ENCODE measurements around the gene HNF4A. TPM values are rescaled to one million over a fixed set of nuclear protein-coding genes. Genes with fewer than 3 reads are reported as not detected.

The HNF4A gene
- total and polyA plus RNA-seq, 7 donors, result 0.27 to 124 (median 52.9) TPM; not detected in 2

DNA sequence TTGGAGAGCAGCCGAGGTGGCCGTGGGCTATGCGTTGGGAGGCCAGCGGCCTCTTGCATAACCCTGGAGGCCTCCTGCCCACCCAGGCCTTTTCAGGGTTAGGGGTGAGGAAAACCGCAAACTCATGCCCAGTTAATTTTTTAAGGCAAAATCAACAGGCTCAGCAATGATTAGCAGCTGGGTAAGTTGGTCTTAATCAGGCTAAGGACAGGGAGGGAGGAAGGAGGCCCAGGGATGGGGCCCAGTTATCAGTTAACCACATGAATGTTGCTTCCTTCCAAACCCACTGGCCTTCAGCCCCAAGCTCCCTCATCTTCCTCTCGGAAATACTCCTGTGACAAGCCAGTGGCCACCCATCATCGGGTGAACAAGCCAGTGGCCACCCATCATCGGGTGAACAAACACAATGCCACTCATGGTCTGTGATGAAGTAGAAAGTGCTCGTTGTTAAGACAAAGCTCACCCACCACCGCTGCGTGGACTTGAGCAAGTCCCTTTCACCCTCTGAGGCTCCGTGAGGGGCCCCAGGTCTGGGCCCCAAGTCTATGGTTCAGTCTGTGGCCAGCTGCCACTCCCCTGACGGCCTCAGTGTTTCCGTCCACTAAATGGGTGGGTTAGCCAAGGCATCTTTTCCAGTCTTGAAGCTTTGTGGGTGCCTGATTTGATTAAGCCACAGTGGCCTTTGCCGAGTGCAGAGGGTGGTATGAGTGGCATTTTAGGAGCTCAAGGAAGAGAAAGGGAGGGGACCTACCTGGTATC is 39.4 kb downstream of the HNF4A start:
- H3K27me3 ChIP-seq, result peaks cover 0 to 10% (median 3%) of the 10 kb centered on the region in 3 donors
- no peaks in the 10 kb centered on the region for H3K36me3 ChIP-seq
- TF ChIP-seq EP300 (IDR thresholded peaks at IDR 0.05) (no peak), POLR2A (IDR thresholded peaks at IDR 0.05) (no peak), POLR2AphosphoS5 (IDR thresholded peaks at IDR 0.05) (no peak)
- TF ChIP-seq, protein P1, sequence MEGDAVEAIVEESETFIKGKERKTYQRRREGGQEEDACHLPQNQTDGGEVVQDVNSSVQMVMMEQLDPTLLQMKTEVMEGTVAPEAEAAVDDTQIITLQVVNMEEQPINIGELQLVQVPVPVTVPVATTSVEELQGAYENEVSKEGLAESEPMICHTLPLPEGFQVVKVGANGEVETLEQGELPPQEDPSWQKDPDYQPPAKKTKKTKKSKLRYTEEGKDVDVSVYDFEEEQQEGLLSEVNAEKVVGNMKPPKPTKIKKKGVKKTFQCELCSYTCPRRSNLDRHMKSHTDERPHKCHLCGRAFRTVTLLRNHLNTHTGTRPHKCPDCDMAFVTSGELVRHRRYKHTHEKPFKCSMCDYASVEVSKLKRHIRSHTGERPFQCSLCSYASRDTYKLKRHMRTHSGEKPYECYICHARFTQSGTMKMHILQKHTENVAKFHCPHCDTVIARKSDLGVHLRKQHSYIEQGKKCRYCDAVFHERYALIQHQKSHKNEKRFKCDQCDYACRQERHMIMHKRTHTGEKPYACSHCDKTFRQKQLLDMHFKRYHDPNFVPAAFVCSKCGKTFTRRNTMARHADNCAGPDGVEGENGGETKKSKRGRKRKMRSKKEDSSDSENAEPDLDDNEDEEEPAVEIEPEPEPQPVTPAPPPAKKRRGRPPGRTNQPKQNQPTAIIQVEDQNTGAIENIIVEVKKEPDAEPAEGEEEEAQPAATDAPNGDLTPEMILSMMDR (IDR thresholded peaks at IDR 0.05), result no peak
- H3K4me1 ChIP-seq, result no peaks in the 10 kb centered on the region
- H3K4me3 ChIP-seq, result no peak overlapping the region
- no peaks in the 10 kb centered on the region for H3K9me3 ChIP-seq
- DNase-seq, result no peak
- WGBS, 2 donors, result 80 to 81% methylated on average over 15 of the region's 15 CpGs
- H3K27ac ChIP-seq, result no peak overlapping the region
- intact Hi-C loops (cut with DNase I), result no loop called here

DNA sequence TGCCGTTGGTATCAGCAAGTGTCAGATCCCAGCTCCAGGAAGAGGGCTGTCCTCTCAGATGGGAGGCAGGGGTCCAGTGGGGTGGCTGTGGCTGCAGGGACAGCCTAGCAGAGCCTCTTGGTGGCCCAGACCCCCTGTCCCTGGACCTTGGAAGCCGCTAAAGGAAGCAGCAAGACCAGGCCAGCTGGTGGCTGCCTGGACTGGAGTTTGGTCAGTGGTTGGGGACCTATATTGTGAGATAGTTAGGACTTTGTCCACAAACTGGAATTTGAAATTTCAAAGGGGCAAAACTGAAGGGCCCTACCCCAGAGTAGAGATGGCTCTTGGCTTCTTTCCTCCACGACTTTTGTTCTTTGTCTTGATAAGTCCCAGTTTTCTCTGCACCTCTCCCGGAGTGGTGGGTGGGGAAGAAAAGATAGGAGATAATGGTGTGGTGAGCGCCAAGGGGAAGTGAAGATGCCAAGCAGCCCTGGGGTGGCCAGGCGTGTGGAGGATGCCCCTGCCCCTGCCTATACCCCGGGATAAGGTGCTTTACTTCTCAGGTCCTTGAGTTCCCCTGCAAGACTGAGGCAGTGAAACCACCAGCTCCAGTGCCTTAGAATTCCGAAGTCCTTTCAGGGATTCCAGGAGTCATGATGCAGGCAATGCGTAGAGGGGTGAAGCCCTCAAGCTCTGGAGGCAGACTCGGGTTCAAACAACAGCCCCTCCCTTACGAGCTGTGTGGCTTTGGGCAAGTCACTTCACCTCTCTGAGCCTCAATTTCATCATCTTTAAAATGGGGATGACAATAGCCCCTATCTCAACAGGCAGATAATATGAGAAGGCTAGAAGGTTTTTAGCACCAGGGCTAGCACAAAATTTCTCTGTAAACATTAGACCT is 40.2 kb downstream of the HNF4A start:
- intact Hi-C loops (cut with DNase I), result no loop called here
- no peak for DNase-seq
- peaks cover 0 to 12% (median 3%) of the 10 kb centered on the region in 3 donors for H3K27me3 ChIP-seq
- H3K36me3 ChIP-seq, result no peaks in the 10 kb centered on the region
- TF ChIP-seq, protein P1 (IDR thresholded peaks at IDR 0.05), result no peak
- no peaks in the 10 kb centered on the region for H3K9me3 ChIP-seq
- H3K27ac ChIP-seq, result no peak overlapping the region
- no peaks in the 10 kb centered on the region for H3K4me1 ChIP-seq
- 51 to 75% methylated on average over 11 of the region's 11 CpGs for WGBS, 2 donors
- H3K4me3 ChIP-seq, result no peak overlapping the region

DNA sequence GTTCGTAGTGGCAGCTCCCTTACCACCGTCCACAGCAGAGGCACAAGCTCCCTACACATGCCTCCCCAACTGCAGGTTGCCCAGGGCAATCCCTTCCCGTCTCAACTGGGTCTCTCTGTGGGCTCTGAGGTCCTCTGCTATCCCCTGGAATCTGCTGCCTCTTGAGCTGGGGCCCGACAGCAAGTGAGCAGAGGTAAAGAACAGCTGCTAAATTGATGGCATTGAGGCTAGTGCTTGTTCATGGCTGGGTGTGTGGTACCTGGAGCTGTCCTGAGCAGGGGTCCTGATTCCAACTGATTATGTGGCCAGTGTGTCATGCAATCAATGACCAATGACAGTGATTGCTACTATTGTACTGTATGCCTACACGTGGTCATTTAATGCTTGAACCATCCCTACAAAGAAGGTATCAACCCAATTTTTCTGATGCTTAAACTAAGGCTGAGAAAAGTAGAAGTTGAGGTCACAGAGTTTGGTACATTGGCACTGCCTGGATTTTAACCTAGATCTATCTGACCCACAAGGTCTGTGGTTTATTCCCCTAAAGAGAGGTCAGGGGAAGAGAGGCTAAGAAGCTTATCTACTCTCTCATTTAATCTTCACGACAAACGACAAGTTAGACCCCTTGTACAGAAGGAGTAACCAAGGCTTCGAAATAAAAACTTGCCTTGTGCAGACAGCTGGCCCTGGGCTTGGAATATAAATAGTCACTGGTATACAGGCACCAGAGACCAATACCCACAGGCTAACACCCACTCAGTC is 41.1 kb downstream of the HNF4A start:
- Histone ChIP-seq H3K27me3 (peaks cover 0 to 12% (median 3%) of the 10 kb centered on the region in 3 donors), H3K4me3 (no peak overlapping the region), H3K27ac (no peak overlapping the region), H3K36me3 (no peaks in the 10 kb centered on the region), H3K4me1 (no peaks in the 10 kb centered on the region), H3K9me3 (no peaks in the 10 kb centered on the region)
- WGBS, 2 donors, result 52 to 61% methylated on average over 8 of the region's 8 CpGs
- intact Hi-C loops (cut with DNase I), result no loop called here
- no peak for TF ChIP-seq POLR2A (IDR thresholded peaks at IDR 0.05)
- no peak for TF ChIP-seq EP300 (IDR thresholded peaks at IDR 0.05)
- no peak for TF ChIP-seq POLR2AphosphoS5 (IDR thresholded peaks at IDR 0.05)
- TF ChIP-seq, protein P1 (IDR thresholded peaks at IDR 0.05), result no peak
- DNase-seq, result peak; percentile 9

DNA sequence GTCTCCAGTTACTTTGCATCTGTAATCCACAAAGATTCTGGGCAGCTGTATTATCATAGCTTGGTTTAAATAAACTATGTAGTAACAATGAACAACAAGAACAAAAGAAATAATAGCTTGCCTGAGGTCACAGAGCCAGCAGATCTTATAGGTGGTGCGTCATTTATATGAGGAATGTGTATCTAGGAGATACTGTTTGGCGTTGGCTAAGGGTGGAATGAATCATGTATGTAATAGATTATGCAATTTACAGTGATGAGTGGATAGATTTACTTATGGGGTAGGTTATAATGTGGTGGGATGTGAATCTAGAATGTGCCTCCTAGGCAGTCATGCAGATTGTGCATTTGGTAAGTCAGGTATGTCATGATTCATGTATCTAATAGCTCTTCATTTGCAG is 42.8 kb downstream of the HNF4A start:
- Histone ChIP-seq H3K9me3 (no peaks in the 10 kb centered on the region), H3K4me3 (no peak overlapping the region), H3K4me1 (no peaks in the 10 kb centered on the region), H3K36me3 (no peaks in the 10 kb centered on the region), H3K27me3 (peaks cover 0 to 12% (median 0%) of the 10 kb centered on the region in 3 donors), H3K27ac (no peak overlapping the region)
- no peak for DNase-seq
- no peak for TF ChIP-seq EP300 (IDR thresholded peaks at IDR 0.05)
- no peak for TF ChIP-seq POLR2AphosphoS5 (IDR thresholded peaks at IDR 0.05)
- TF ChIP-seq POLR2A (IDR thresholded peaks at IDR 0.05), result no peak
- TF ChIP-seq, protein P1 (IDR thresholded peaks at IDR 0.05), result no peak
- intact Hi-C loops (cut with DNase I), result no loop called here
- WGBS, 2 donors, result 10 to 66% methylated on average over 2 of the region's 2 CpGs

Measured in sigmoid colon (tissue), 7 donors.